ENCODE results near the gene PLD4.
"Not testable (repeated sequence)": the region's sequence is repeated elsewhere in the genome, so short reads cannot be mapped to it uniquely, and the experiment has no call there.

The PLD4 gene

DNA sequence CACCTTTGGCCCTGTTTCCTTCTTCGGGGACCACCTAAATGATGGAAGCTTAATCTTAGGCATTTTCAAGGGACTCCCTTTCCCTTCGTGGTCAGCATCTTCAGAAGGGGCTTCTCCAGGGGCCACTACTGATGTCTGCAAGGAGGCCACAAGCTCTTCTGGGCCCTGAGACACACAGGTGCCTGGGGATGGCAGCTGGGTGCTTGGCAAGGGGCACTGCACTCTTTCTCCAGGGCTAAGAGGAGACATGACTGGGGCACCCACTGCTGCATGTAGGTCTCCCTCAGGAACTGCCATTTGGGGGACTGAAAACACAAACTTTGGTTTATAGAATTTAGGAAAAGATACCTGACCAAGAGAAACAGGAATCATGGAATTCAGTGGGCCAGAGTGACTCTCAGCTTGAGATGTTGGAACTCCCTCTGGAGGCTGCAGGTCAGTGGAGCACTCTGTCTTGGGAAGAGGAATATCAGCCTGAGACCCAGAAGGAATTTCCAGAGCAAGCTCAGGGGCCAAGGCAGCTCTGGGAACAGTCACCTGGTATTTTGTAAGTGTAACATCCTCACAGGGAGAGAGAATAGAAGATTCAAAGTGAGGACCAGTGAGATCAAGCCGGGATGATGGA, 16.0 kb downstream of the PLD4 start:
- TF ChIP-seq, protein P1, sequence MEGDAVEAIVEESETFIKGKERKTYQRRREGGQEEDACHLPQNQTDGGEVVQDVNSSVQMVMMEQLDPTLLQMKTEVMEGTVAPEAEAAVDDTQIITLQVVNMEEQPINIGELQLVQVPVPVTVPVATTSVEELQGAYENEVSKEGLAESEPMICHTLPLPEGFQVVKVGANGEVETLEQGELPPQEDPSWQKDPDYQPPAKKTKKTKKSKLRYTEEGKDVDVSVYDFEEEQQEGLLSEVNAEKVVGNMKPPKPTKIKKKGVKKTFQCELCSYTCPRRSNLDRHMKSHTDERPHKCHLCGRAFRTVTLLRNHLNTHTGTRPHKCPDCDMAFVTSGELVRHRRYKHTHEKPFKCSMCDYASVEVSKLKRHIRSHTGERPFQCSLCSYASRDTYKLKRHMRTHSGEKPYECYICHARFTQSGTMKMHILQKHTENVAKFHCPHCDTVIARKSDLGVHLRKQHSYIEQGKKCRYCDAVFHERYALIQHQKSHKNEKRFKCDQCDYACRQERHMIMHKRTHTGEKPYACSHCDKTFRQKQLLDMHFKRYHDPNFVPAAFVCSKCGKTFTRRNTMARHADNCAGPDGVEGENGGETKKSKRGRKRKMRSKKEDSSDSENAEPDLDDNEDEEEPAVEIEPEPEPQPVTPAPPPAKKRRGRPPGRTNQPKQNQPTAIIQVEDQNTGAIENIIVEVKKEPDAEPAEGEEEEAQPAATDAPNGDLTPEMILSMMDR (conservative IDR thresholded peaks at IDR 0.05), result no peak; the same call in 1 of the 2 replicates
- no peak overlapping the region for H3K27ac ChIP-seq

DNA sequence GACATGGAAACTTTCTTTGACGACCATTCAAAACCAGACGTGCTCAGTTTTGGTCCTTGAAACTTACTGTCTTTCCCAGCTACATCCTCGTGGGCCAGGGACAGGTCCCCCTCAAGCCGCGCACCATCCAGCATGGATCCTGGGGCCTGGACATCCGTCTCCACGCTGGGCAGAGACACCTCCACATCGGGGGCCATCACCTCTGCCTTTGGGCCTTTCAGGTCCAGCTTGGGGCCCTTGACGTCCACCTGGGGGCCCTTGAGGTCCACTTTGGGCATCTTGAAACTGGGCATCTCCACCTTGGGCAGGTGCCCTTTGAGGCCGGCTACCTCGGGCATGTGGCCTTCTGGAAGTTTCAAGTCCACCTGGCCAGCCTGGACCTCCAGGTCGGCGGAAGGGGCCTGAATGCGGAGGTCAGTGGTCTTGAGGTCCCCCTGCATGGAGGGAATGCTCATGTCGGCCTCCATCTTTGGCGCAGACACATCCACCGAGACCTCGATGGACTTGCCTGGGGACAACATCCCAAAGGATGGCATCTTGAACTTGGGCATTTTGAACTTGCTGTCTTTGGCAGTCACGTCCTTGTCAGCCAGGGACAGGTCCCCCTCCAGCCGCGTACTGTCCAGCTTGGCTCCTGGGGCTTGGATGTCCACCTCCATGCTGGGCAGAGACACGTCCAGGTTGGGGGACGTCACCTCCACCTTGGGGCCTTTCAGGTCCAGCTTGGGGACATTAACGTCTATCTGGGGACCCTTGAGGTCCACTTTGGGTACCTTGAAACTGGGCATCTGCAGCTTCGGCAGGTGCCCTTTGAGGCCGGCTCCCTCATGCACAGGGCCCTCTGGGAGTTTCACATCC, 17.1 kb downstream of the PLD4 start:
- no peak overlapping the region for H3K27ac ChIP-seq
- TF ChIP-seq, protein P1 (conservative IDR thresholded peaks at IDR 0.05), result no peak

DNA sequence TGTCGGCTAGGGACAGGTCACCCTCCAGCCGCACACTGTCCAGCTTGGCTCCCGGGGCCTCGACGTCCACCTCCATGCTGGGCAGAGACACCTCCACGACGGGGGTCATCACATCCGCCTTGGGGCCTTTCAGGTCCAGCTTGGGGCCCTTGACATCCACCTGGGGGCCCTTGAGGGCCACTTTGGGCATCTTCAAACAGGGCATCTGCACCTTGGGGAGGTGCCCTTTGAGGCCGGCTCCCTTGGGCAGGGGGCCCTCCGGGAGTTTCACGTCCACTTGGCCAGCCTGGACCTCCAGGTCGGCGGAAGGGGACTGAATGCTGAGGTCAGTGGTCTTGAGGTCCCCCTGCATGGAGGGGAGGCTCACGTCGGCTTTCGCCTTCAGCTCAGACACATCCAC, 17.9 kb downstream of the PLD4 start:
- H3K27ac ChIP-seq, result no peak overlapping the region
- TF ChIP-seq, protein P1 (conservative IDR thresholded peaks at IDR 0.05), result no peak

DNA sequence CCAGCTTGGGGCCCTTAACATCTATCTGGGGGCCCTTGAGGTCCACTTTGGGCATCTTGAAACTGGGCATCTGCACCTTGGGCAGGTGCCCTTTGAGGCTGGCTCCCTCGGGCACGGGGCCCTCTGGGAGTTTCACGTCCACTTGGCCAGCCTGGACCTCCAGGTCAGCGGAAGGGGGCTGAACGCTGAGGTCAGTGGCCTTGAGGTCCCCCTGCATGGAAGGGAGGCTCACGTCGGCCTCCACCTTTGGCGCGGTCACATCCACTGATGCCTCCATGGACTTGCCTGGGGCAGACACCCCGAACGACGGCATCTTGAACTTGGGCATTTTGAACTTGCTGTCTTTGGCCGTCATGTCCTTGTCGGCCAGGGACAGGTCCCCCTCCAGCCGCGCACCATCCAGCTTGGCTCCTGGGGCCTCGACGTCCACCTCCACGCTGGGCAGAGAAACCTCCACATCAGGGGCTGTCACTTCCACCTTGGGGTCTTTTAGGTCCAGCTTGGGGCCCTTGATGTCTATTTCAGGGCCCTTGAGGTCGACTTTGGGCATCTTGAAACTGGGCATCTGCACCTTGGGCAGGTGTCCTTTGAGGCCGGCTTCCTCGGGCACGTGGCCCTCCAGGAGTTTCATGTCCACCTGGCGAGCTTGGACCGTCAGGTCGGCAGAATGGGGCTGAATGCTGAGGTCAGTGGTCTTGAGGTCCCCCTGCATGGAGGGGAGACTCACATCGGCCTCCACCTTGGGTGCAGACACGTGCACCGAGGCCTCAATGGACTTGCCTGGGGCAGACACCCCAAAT, 18.7 kb downstream of the PLD4 start:
- H3K27ac ChIP-seq, result not testable (repeated sequence)

DNA sequence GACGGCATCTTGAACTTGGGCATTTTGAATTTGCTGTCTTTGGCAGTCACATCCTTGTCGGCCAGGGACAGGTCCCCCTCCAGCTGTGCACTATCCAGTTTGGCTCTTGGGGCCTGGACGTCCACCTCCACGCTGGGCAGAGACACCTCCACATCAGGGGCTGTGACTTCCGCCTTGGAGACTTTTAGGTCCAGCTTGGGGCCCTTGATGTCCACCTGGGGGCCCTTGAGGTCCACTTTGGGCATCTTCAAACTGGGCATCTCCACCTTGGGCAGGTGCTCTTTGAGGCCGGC, 19.3 kb downstream of the PLD4 start:
- H3K27ac ChIP-seq, result not testable (repeated sequence)

DNA sequence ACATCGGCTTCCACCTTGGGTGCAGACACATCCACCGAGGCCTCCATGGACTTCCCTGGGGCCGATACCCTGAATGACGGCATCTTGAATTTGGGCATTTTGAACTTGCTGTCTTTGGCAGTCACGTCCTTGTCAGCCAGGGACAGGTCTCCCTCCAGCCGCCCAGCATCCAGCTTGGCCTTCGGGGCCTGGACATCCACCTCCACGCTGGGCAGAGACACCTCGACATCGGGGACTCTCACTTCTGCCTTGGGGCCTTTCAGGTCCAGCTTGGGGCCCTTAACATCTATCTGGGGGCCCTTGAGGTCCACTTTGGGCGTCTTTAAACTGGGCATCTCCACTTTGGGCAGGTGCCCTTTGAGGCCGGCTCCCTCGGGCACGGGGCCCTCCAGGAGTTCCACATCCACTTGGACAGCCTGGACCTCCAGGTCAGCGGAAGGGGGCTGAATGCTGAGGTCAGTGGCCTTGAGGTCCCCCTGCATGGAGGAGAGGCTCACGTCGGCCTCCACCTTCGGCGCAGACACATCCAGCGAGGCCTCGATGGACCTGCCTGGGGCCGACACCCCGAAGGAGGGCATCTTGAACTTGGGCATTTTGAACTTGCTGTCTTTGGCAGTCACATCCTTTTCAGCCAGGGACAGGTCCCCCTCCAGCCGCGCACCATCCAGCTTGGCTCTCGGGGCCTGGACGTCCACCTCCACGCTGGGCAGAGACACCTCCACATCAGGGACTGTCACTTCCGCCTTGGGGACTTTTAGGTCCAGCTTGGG, 19.9 kb downstream of the PLD4 start:
- H3K27ac ChIP-seq, result not testable (repeated sequence)

DNA sequence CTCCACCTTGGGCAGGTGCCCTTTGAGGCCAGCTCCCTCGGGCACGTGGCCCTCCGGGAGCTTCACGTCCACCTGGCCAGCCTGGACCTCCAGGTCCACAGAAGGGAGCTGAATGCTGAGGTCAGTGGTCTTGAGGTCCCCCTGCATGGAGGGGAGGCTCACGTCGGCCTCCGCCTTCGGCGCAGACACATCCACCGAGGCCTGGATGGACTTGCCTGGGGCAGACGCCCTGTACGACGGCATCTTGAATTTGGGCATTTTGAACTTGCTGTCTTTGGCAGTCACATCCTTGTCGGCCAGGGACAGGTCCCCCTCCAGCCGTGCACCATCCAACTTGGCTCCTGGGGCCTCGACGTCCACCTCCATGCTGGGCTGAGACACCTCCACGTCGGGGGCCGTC, 20.6 kb downstream of the PLD4 start:
- H3K27ac ChIP-seq, result not testable (repeated sequence)

DNA sequence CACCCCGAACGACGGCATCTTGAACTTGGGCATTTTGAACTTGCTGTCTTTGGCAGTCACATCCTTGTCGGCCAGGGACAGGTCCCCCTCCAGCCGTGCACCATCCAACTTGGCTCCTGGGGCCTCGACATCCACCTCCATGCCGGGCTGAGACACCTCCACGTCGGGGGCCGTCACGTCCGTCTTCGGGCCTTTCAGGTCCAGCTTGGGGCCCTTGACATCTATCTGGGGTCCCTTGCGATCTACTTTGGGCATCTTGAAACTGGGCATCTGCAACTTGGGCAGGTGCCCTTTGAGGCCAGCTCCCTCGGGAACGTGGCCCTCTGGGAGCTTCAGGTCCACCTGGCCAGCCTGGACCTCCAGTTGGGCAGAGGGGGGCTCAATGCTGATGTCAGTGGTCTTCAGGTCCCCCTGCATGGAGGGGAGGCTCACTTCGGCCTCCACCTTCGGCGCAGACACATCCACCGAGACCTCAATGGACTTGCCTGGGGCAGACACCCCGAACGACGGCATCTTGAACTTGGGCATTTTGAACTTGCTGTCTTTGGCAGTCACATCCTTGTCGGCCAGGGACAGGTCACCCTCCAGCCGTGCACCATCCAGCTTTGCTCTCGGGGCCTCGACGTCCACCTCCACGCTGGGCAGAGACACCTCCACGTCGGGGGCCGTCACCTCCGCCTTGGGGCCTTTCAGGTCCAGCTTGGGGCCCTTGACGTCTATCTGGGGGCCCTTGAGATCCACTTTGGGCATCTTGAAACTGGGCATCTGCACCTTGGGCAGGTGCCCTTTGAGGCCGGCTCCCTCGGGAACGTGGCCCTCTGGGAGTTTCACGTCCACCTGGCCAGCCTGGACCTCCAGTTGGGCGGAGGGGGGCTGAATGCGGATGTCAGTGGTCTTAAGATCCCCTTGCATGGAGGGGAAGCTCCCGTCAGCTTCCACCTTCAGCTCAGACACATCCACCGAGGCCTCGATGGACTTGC, 21.6 kb downstream of the PLD4 start:
- not testable (repeated sequence) for H3K27ac ChIP-seq

DNA sequence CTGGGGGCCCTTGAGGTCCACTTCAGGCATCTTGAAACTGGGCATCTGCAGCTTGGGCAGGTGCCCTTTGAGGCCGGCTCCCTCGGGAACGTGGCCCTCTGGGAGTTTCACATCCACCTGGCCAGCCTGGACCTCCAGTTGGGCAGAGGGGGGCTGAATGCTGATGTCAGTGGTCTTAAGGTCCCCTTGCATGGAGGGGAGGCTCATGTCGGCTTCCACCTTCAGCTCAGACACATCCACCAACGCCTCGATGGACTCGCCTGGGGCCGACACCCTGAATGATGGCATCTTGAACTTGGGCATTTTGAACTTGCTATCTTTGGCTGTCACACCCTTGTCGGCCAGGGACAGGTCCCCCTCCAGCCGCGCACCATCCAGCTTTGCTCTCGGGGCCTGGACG, 22.5 kb downstream of the PLD4 start:
- not testable (repeated sequence) for H3K27ac ChIP-seq

DNA sequence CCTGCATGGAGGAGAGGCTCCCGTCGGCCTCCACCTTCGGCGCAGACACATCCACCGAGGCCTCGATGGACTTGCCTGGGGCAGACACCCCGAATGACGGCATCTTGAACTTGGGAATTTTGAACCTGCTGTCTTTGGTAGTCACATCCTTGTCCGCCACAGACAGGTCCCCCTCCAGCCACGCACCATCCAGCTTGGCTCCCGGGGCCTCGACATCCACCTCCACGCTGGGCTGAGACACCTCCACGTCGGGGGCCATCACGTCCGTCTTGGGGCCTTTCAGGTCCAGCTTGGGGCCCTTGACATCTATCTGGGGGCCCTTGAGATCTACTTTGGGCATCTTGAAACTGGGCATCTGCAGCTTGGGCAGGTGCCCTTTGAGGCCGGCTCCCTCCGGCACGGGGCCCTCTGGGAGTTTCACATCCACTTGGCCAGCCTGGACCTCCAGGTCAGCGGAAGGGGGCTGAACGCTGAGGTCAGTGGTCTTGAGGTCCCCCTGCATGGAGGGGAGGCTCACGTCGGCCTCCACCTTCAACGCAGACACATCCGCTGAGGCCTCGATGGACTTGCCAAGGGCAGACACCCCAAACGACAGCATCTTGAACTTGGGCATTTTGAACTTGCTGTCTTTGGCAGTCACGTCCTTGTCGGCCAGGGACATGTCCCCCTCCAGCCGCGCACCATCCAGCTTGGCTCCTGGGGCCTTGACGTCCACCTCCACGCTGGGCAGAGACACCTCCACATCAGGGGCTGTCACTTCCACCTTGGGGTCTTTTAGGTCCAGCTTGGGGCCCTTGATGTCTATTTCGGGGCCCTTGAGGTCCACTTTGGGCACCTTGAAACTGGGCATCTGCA, 23.4 kb downstream of the PLD4 start:
- H3K27ac ChIP-seq, result not testable (repeated sequence)

Measured in VCaP (cell line).